ENCODE data around the gene ASPDH.

ASPDH gene

GRCh38 chr19:50516456-50516855 lies 2.7 kb upstream of the ASPDH start:
- no peak for DNase-seq (ENCODE audit: insufficient read length, low spot score)
- FAIRE-seq: no peak

DNA sequence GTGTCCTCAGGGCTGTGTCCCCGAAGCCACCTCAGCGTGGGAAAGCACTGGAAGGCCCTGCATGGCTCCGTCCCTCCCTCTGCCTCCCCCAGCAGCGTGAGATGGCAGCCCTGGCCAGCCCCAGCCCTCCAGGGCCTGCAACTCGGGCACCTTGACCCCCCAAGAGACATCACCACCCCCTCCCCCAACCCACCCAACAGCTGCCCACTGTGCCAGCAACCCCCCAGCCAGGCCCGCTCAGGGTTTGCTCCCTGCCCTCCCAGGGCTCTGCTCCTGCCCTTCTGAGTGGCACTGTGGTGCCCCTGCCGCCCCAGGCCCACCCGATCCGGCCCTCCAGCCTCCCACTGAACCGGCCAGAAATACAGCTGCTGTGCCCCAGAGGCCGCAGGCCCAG lies 1.5 kb upstream of the ASPDH start:
- no peak for FAIRE-seq
- DNase-seq (ENCODE audit: insufficient read length, low spot score): no peak

DNA sequence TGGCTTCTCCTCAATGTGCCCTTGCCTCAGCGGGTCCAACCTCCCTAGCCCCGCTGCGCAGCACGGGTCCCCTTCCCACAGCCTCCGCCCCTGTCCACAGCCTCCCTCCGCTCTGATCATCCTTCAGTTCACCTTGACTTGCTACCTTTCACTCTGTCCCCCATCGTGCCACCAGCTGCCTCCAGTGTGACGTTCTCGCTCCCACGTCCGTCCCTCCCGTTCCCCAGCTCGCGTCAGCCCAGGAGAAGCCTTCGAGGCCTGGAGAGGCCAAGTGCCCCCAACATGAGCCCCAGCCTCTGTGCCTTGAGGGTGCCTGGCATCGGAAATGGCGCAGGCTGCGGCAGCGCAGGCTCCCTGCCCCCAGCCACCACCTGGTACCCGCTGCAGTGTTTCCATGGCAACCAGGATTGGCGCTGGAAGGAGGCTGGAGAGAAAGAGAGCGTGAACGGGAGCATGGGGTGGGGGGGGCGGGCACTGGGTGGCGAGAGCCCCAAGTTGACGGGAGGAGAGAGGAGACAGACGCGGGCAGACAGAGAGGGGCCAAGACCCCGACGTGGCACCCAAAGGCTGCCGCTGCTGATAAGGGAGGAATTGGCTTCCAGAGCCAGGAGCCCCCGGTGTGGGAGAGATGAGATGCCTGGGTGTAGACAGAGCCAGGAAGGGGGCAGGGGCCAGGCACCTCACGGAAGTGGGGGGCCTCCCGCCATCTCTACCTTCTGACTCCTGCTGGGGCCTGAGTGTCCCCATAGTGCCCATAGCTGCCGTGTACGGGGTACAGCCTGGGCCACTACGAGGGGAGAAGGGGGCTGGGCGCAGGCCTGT lies 844 bp upstream of the ASPDH start:
- DNase-seq (ENCODE audit: insufficient read length, low spot score) (no peak), FAIRE-seq (no peak)

GRCh38 chr19:50512999-50513745 lies 541 bp downstream of the ASPDH start:
- DNase-seq (ENCODE audit: insufficient read length, low spot score) (no peak), FAIRE-seq (no peak)

- DNase-seq (ENCODE audit: insufficient read length, low spot score): no peak
- FAIRE-seq: no peak
These were observed 1.4 kb downstream of the ASPDH start for GRCh38 chr19:50512112-50512998.

DNA sequence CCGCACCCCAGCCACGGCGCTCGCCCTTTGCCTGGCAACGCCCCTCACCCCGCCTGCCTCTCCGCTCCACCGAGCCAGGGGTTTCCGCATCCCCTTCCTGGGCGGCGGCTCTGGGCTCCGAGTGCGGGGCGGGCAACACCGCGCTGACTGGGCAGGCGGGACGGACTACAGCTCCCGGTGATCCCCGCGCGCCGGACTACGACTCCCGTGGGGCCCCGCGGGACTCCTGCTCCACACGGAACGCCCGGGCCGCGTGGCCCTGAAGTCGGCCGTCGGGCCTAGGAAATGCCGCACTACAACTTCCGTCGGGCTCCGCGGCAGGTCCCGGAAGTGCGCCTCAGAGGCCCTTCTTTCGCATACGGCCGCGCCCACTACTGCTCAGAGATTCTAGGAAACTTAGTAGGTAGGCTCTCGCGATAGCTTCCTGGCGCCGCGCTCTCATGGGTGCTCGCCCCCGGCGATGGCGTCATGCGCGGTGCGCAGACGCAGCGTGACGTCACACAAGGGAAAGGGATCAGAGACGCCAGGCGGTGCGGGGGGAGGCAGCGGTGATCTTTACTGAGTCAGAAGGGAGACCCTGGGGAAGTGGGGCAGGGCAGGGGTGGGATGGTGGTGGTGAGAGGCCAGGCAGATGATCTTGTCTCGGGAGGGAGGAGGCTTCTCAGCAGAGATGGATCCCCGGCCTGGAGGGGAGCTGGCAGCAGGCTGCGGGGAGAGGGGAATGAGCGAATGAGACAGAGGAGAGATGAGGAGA lies 2.5 kb downstream of the ASPDH start, which contains the start of gene JOSD2:
Gene JOSD2 (minus strand): TSS at position 123 of the 754 bp plus-strand sequence. CDS start 760 bp downstream, outside the sequence.
- DNase-seq (ENCODE audit: insufficient read length, low spot score) (peak; percentile 100), FAIRE-seq (peak; percentile 99)

DNA sequence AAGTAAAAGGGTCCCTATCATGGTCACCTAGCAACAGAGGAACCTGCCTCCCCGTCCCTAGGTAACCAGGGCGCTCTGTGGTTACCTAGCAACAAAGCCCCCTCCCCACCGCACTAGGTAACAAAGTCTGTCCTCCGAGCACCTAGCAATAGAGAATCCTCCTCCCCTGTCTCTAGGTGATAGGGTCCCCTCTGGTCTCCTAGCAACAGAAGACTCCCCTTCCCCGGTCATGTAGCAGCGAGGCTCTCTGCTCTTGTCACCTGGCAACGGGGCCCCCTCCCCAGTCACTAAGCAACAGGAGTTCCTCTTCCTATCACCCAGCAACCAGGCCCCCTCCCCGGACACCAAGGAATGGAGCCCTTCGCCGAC lies 3.0 kb downstream of the ASPDH start:
- FAIRE-seq (peak; percentile 37), DNase-seq (ENCODE audit: insufficient read length, low spot score) (no peak)

GRCh38 chr19:50510121-50510670 lies 3.5 kb downstream of the ASPDH start:
- FAIRE-seq (no peak), DNase-seq (ENCODE audit: insufficient read length, low spot score) (no peak)

DNA sequence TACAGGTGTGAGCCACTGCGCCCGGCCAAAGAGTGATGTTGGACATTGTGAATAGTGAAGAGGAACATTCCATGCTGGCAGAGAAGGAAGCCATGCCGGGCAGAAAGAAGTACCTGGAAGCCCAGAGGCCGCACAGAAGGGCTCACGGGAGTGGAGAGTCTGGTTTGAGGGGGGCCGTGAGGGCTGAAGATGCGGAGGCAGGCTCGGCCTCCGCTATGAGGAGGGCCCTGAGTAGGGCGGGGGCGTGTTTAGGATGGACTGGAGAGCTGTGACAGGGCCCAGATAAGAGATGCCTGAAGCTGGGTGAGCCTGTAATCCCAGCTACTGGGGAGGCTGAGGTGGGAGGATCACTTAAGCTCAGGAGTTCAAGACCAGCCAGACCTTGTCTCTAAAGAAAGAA lies 4.3 kb downstream of the ASPDH start:
- no peak for FAIRE-seq
- DNase-seq (ENCODE audit: insufficient read length, low spot score): no peak

- no peak for DNase-seq (ENCODE audit: insufficient read length, low spot score)
- no peak for FAIRE-seq
These were observed 4.9 kb downstream of the ASPDH start for GRCh38 chr19:50508843-50509190.

DNA sequence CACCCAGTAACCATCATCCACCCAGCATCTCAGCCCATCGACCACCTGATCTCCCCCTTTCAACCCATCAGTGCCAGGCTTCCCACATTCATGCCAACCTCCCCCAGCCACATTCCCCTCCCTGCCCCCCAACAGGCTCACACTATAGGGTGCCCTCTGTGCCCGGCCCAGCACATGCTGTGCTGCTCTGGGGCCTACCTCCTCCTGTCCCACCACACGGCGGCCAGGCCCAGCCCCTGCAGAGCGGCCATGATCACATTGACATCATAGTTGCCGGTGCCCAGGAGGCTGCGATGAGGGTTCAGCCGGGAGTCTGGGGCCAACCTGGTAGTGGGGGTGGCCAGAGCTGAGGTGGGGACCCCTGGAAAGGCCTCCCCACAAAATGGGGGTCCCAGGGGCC lies 6.3 kb downstream of the ASPDH start:
- DNase-seq (ENCODE audit: insufficient read length, low spot score) (no peak), FAIRE-seq (no peak)

DNA sequence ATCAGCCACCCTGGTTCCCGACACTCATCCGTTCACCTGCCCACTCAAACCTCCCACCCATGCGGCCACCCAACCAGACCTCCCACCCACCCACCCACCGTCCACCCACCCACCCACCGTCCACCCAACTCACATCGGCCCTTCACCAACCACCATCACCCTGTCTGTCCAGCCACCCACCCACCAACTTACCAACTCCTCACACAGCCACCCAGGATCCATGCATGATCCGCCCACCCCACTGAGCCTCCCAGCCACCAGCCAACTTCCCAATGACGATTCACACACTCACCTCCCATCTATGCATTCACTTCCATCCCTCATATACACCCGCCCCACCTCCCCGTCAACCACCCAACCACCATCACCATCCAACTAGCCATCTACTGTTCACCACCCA lies 7.0 kb downstream of the ASPDH start:
- FAIRE-seq: no peak
- no peak for DNase-seq (ENCODE audit: insufficient read length, low spot score)

GRCh38 chr19:50505856-50506611 lies 7.7 kb downstream of the ASPDH start:
- no peak for DNase-seq (ENCODE audit: insufficient read length, low spot score)
- FAIRE-seq: no peak

- FAIRE-seq: no peak
These were observed 11.9 kb downstream of the ASPDH start for GRCh38 chr19:50501568-50502475.

DNA sequence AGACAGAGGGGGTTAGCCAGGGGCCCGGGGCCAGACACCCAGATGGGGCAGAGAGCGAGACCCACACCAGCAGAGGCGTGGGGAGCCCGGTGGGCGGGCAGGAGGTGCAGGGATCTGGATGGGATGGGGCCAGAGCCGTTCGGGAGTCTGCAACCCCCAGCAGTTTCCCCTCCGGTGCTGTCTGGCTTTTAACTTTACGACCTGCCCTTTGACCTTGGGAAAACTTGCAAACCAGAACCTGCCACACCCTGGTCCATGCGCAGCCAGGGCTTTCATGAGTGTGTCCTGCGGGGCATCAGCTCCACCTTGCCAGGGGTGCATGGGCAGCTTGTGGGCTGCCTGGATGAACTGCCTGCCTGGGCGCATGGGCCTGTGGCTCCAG lies 12.5 kb downstream of the ASPDH start:
- no peak for FAIRE-seq

More at GRCh38 chr19:50501568-50502475, 11.9 kb downstream of the ASPDH start:
- no peak for DNase-seq (ENCODE audit: insufficient read length, low spot score)

GRCh38 chr19:50500753-50501151 lies 13.0 kb downstream of the ASPDH start:
- no peak for DNase-seq (ENCODE audit: insufficient read length, low spot score)
- FAIRE-seq: no peak

More for the DNA sequence above, 12.5 kb downstream of the ASPDH start:
- no peak for DNase-seq (ENCODE audit: insufficient read length, low spot score)

DNA sequence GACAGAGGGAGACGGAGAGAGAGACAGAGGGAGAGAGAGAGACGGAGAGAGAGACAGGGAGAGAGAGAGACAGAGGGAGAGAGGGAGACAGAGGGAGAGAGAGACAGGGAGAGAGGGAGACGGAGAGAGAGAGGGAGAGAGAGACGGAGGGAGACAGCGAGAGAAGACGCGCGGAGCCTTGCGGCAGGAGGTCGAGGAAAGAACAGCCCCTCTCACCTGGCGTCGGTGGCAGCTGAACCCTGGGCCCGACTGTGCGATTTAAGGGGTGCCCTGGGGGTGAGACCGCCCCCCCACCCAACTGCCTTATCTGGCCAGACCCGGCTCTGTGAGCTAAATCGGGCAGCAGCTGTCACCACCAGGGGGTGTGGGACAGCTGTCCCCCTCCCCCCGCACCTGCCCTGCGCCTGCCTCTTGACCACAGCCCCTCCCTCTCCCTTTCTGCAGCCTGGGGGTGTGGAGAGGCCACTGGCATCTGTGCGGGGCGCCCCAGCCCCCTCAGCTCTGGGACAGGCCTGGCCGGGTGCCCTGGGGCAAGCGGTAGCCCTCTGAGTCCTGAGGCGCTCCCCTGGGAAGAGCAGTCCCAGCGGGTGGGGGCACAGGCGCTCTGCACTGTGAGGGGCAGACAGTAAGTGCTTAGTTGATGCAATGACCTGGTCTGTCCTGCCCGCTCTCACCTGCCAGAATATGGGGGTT lies 13.5 kb downstream of the ASPDH start:
- FAIRE-seq: no peak
- DNase-seq (ENCODE audit: insufficient read length, low spot score): no peak
